Endothelial cell of umbilical vein (primary cell): Measurements from ENCODE around the gene OR4A16. TPM values are rescaled to one million over a fixed set of nuclear protein-coding genes. Genes with fewer than 3 reads are reported as not detected.

ENCODE experiments used
- BruUV-seq: library from RNA; stranded (reverse); fragments of 400-500 nt; replicated peaks from 2 replicates; lab custom pipeline; 2021; lab: Mats Ljungman, UMichigan
- CTCF ChIA-PET: fragments of 300-600, 350-600 bp; sonication (Branson Sonifier 250); formaldehyde crosslinking; loops from one replicate; lab custom pipeline; 2021; ENCODE audit warnings: antibody characterized with exemption, inconsistent platforms; lab: Charles Lee
- POLR2A ChIA-PET: fragments of 300-600, 350-600 bp; sonication (Branson Sonifier 250); formaldehyde crosslinking; loops from one replicate; lab custom pipeline; 2021; ENCODE audit warnings: antibody characterized with exemption, inconsistent platforms; lab: Charles Lee
- DNase-seq: peaks from one replicate; pipeline ENCODE4 v3.0.0-alpha.2; 2011; ENCODE audit warnings: low read depth, low spot score
- FAIRE-seq: peaks from 2 replicates; lab custom pipeline; 2011; peaks lifted over from hg19 to GRCh38; lab: Jason Lieb, UNC
- H2AFZ ChIP-seq: 2 replicates; pipeline ENCODE4 v1.6.0; 2012; ENCODE audit warnings: low read depth, low read length, control low read depth, inconsistent platforms
- H3K27ac ChIP-seq: 2 replicates; pipeline ENCODE4 v1.5.1; 2011; ENCODE audit warnings: low read depth, mild to moderate bottlenecking, control low read depth, low read length, moderate library complexity; ENCODE audit not compliant: insufficient read depth
- H3K27me3 ChIP-seq, 2 experiments: 2 replicates each; pipeline versions ENCODE4 v1.6.0 to v1.6.1; 2011; ENCODE audit warnings: low read length in 2 of 2, mixed read lengths in 1 of 2; ENCODE audit not compliant: control insufficient read depth in 2 of 2, insufficient read depth in 2 of 2
- H3K36me3 ChIP-seq, 2 experiments: 2 replicates in 1 of 2; 3 replicates in 1 of 2; pipeline ENCODE4 v1.5.1; 2011; ENCODE audit warnings: low read length in 2 of 2, mild to moderate bottlenecking in 1 of 2, moderate library complexity in 1 of 2; ENCODE audit not compliant: control insufficient read depth in 2 of 2, insufficient read depth in 2 of 2; ENCODE audit errors: extremely low read depth in 1 of 2
- H3K4me1 ChIP-seq: 3 replicates; pipeline ENCODE4 v1.5.1; 2011; ENCODE audit warnings: mild to moderate bottlenecking, low read length; ENCODE audit not compliant: control insufficient read depth, insufficient read depth; ENCODE audit errors: extremely low read depth
- H3K4me2 ChIP-seq: 2 replicates; pipeline ENCODE4 v1.6.1; 2011; ENCODE audit warnings: low read length, control low read depth, mixed read lengths; ENCODE audit not compliant: insufficient read depth
- H3K4me3 ChIP-seq, 3 experiments: fragments of 200-600 bp in 1 of 3; sonication (generic), shearing (Covaris generic) in 1 of 3; replicated peaks in 1 of 3; 2 replicates each; pipeline ENCODE4 v1.5.1; 2011 to 2016; ENCODE audit warnings: control low read depth in 3 of 3, low read length in 3 of 3, mild to moderate bottlenecking in 2 of 3, inconsistent platforms in 1 of 3, low read depth in 1 of 3, moderate library complexity in 1 of 3; ENCODE audit not compliant: insufficient read depth in 1 of 3
- H3K79me2 ChIP-seq: 2 replicates; pipeline ENCODE4 v1.6.0; 2012; ENCODE audit warnings: low read length, inconsistent platforms; ENCODE audit not compliant: control insufficient read depth, insufficient read depth
- H3K9ac ChIP-seq: replicated peaks from 2 replicates; pipeline ENCODE3; 2011; ENCODE audit warnings: low read length, control low read depth; ENCODE audit not compliant: insufficient read depth; ENCODE audit errors: extremely low read depth
- H3K9me1 ChIP-seq: replicated peaks from 3 replicates; pipeline ENCODE4 v1.6.0; 2011; ENCODE audit warnings: mild to moderate bottlenecking, low read length; ENCODE audit not compliant: control insufficient read depth, insufficient read depth; ENCODE audit errors: extremely low read depth
- H3K9me3 ChIP-seq: replicated peaks from 2 replicates; pipeline ENCODE4 v1.5.1; 2012; ENCODE audit warnings: low read length, inconsistent platforms; ENCODE audit not compliant: control insufficient read depth, insufficient read depth
- H4K20me1 ChIP-seq: replicated peaks from 2 replicates; pipeline ENCODE3; 2011; ENCODE audit warnings: mild to moderate bottlenecking, low read length; ENCODE audit not compliant: control insufficient read depth, insufficient read depth; ENCODE audit errors: extremely low read depth
- CTCF ChIP-seq, 2 donors: IDR thresholded peaks; 1 replicate in 1 of 2; 2 replicates in 1 of 2; pipeline ENCODE4 v1.5.1; 2011; ENCODE audit warnings: low read length in 2 of 2, mild to moderate bottlenecking in 2 of 2, moderate library complexity in 2 of 2, control low read depth in 1 of 2, inconsistent platforms in 1 of 2, low read depth in 1 of 2; ENCODE audit not compliant: insufficient read depth in 1 of 2; ENCODE audit errors: extremely low read depth in 1 of 2
- EZH2 ChIP-seq: IDR thresholded peaks from 2 replicates; pipeline ENCODE4 v1.6.1; 2012; ENCODE audit warnings: borderline replicate concordance, low read depth, mild to moderate bottlenecking, moderate library complexity, low read length, inconsistent platforms; ENCODE audit not compliant: severe bottlenecking
- FOS ChIP-seq: IDR thresholded peaks from 2 replicates; pipeline ENCODE4 v1.6.1; 2011; ENCODE audit warnings: mild to moderate bottlenecking, low read length, moderate library complexity, borderline replicate concordance; ENCODE audit not compliant: insufficient read depth
- GATA2 ChIP-seq: IDR thresholded peaks from 2 replicates; pipeline ENCODE4 v1.7.0; 2011; ENCODE audit warnings: low read depth, mild to moderate bottlenecking, moderate library complexity, mixed read lengths, low read length; ENCODE audit not compliant: insufficient read length, insufficient read depth
- MAX ChIP-seq: IDR thresholded peaks from 2 replicates; pipeline ENCODE4 v1.6.1; 2011; ENCODE audit not compliant: insufficient read depth, insufficient read length
- MYC ChIP-seq: IDR thresholded peaks from one replicate; pipeline ENCODE4 v1.6.1; 2011; ENCODE audit warnings: mild to moderate bottlenecking, low read depth, low read length
- POLR2A ChIP-seq: IDR thresholded peaks from 2 replicates; pipeline ENCODE4 v1.6.1; 2012; ENCODE audit warnings: low read depth, mild to moderate bottlenecking, control low read depth, low read length
- POLR2AphosphoS5 ChIP-seq: IDR thresholded peaks from 2 replicates; pipeline ENCODE4 v1.6.1; 2012; ENCODE audit warnings: low read depth, mild to moderate bottlenecking, control low read depth, low read length, moderate library complexity; ENCODE audit not compliant: insufficient read depth
- dilution Hi-C: fragments of 300-500 bp; cut with MboI; formaldehyde crosslinking; loops from one replicate; pipeline ENCODE4 v1.15.0; 2019; ENCODE audit warnings: low sequenced_read_pairs; ENCODE audit not compliant: extremely low pct_ligation_motif_present
- intact Hi-C: fragments of 100-400 bp; cut with micrococcal nuclease; formaldehyde crosslinking; loops from one replicate; pipeline ENCODE4 v1.10.0; 2022
- polyA plus RNA-seq, 4 experiments: library from polyadenylated mRNA; depleted of rRNA in 3 of 4; stranded (reverse) in 3 of 4; unstranded in 1 of 4; fragments of >200 nt; gene quantifications; 2 replicates each; pipeline versions ENCODE4 v1.2.1 to v1.2.3, GENCODE V29; 2011 to 2012; ENCODE audit warnings: missing spikeins in 1 of 4
- total RNA-seq: library from RNA; stranded (reverse); gene quantifications from 2 replicates; pipeline ENCODE4 v1.2.3, GENCODE V29; 2021

The OR4A16 gene
- total and polyA plus RNA-seq, 2 donors (not counting 3 experiments of a cell fraction or from before 2014, with no cell fraction given): not detected

- BruUV-seq: no TSS peak
Measured at GRCh38 chr11:55349032-55349431, 6.0 kb downstream of the OR4A16 start.

More at GRCh38 chr11:55349032-55349431, 6.0 kb downstream of the OR4A16 start:
- H2AFZ ChIP-seq: no peak overlapping the region
- dilution Hi-C loops: no loop called here
- no peak overlapping the region for H3K4me3 ChIP-seq
- no peaks in the 10 kb centered on the region for H3K27me3 ChIP-seq
- no peak for TF ChIP-seq MAX
- no peak for TF ChIP-seq MYC
- TF ChIP-seq POLR2AphosphoS5: no peak
- no peak for TF ChIP-seq EZH2
- TF ChIP-seq CTCF (IDR thresholded peaks at IDR 0.05; ENCODE audit: extremely low read depth in 1 of 2, insufficient read depth in 1 of 2, low read depth in 1 of 2, low read length in 2 of 2): no peak
- no peak for TF ChIP-seq FOS
- TF ChIP-seq POLR2A: no peak
- TF ChIP-seq GATA2: no peak
- H3K4me2 ChIP-seq: no peak overlapping the region
- no peaks in the 10 kb centered on the region for H3K4me1 ChIP-seq
- H3K36me3 ChIP-seq: no peaks in the 10 kb centered on the region
- peaks cover 2% of the 10 kb centered on the region for H3K9me3 ChIP-seq
- no peak overlapping the region for H3K27ac ChIP-seq
- FAIRE-seq: no peak
- DNase-seq: no peak
- no peak overlapping the region for H3K9ac ChIP-seq
- intact Hi-C loops: no loop called here
- no peaks in the 10 kb centered on the region for H3K79me2 ChIP-seq
- H4K20me1 ChIP-seq: no peaks in the 10 kb centered on the region
- no peaks in the 10 kb centered on the region for H3K9me1 ChIP-seq
- CTCF ChIA-PET: no interaction called here
- POLR2A ChIA-PET: no interaction called here
